Endodermal cell (in vitro differentiated cells): ENCODE data around the gene PIK3CA. TPM values are rescaled to one million over a fixed set of nuclear protein-coding genes. Genes with fewer than 3 reads are reported as not detected.
"Not testable (repeated sequence)": the region's sequence is repeated elsewhere in the genome, so short reads cannot be mapped to it uniquely, and the experiment has no call there.

Experiments
- DNase-seq: peaks from one replicate; pipeline ENCODE4 v3.0.0-alpha.2; 2017
- H3K27ac ChIP-seq: 2 replicates; pipeline ENCODE4 v1.5.1; 2013; ENCODE audit warnings: mild to moderate bottlenecking, low read depth, low read length, moderate library complexity
- H3K27me3 ChIP-seq: 2 replicates; pipeline ENCODE4 v1.6.1; 2013; ENCODE audit warnings: mild to moderate bottlenecking, low read length, moderate library complexity; ENCODE audit not compliant: insufficient read depth, control insufficient read depth, poor library complexity, severe bottlenecking
- H3K36me3 ChIP-seq: 2 replicates; pipeline ENCODE4 v1.7.0; 2013; ENCODE audit warnings: mild to moderate bottlenecking, low read length, moderate library complexity; ENCODE audit not compliant: control insufficient read depth, insufficient read depth
- H3K4me1 ChIP-seq: one replicate; pipeline ENCODE4 v1.7.0; 2013; ENCODE audit warnings: low read length; ENCODE audit not compliant: control insufficient read depth, insufficient read depth
- H3K4me3 ChIP-seq: 2 replicates; pipeline ENCODE4 v1.5.1; 2013; ENCODE audit warnings: mild to moderate bottlenecking, low read length, moderate library complexity
- H3K9ac ChIP-seq: 2 replicates; pipeline ENCODE4 v1.6.1; 2013; ENCODE audit warnings: mild to moderate bottlenecking, low read length, moderate library complexity; ENCODE audit not compliant: poor library complexity, severe bottlenecking; ENCODE audit errors: extremely low read depth
- H3K9me3 ChIP-seq: 2 replicates; pipeline ENCODE4 v1.6.1; 2013; ENCODE audit warnings: mild to moderate bottlenecking, low read length, moderate library complexity; ENCODE audit not compliant: control insufficient read depth
- H3K27ac Mint-ChIP-seq: 2 replicates; pipeline ENCODE4 v1.8.0; 2020; ENCODE audit warnings: mixed read lengths
- H3K27me3 Mint-ChIP-seq: 2 replicates; pipeline ENCODE4 v1.8.0; 2021; ENCODE audit warnings: mild to moderate bottlenecking, mixed read lengths; ENCODE audit not compliant: insufficient read depth
- H3K36me3 Mint-ChIP-seq: 2 replicates; pipeline ENCODE4 v1.8.0; 2020; ENCODE audit warnings: low read depth, mixed read lengths
- H3K4me1 Mint-ChIP-seq: 2 replicates; pipeline ENCODE4 v1.8.0; 2020; ENCODE audit warnings: mixed read lengths
- H3K4me3 Mint-ChIP-seq: 2 replicates; pipeline ENCODE4 v1.8.0; 2020; ENCODE audit warnings: mild to moderate bottlenecking, moderate library complexity, mixed read lengths
- H3K9me3 Mint-ChIP-seq: 2 replicates; pipeline ENCODE4 v1.8.0; 2020; ENCODE audit warnings: mild to moderate bottlenecking, mixed read lengths
- WGBS, 2 experiments: methylation state at CpG; one replicate each; pipeline versions ENCODE4 v1.1.5 to v1.1.7; 2013; ENCODE audit warnings: missing lambda C conversion rate in 2 of 2, mixed read lengths in 1 of 2; ENCODE audit not compliant: insufficient coverage in 1 of 2, insufficient read length in 1 of 2; 5-methylcytosine and 5-hydroxymethylcytosine counted together
- total RNA-seq, 2 donors: library from RNA; stranded (reverse); fragmentation: NEBNext Ultra II Directional in 1 of 2; extraction: Animal tissue kit (Norgen Biotek cat#: 25700) in 1 of 2; gene quantifications; 2 replicates in 1 of 2; 3 replicates in 1 of 2; pipeline ENCODE4 v1.2.1, GENCODE V29; 2021
- TF ChIP-seq, protein P1 (sequence below): fragments of 200-600 bp; sonication (generic); conservative IDR thresholded peaks from 2 replicates; pipeline ENCODE4 v1.5.0; 2021; ENCODE audit warnings: antibody characterized with exemption, mild to moderate bottlenecking

Gene PIK3CA
- total RNA-seq, 2 donors from 2014 or later, result 21.1 to 22.2 TPM

DNA sequence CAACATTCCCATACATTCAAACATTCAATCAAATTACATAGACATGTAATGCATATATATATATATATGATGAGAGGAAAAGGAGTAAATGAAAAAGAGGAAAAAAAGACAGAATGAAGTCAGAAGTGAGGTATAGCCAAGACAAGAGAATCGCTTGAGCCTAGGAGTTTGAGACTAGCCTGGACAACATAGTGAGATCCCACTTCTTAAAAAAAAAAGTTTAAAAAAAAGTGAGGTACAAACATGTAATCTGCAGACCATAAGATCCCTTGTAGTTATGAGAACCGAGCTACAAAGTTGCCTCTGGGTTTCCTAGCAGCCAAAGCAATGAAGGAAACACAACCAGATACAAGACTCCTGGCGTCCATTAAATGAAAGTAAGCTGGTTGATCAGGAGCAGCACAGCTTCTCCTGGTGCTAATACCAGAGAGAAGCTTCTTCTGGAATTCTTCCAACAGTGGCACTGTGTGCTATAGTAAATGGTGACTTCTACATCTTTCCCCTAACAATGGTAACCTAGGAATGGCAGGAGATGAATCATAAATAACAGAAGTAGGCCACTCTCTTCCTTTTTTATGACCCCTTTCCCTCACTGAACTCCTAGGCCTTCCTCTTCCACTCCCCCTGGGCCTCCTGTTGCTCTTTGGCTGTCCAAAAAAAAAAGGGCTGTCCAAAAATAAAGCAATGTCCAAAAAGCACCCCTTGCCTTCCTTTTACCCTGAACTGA lies 99.3 kb downstream of the PIK3CA start:
- Histone ChIP-seq H3K4me1 (no peaks in the 10 kb centered on the region), H3K9me3 (no peaks in the 10 kb centered on the region), H3K27ac (no peak overlapping the region), H3K9ac (no peak overlapping the region), H3K4me3 (no peak overlapping the region), H3K36me3 (no peaks in the 10 kb centered on the region), H3K27me3 (no peaks in the 10 kb centered on the region)
- no peaks in the 10 kb centered on the region for H3K9me3 Mint-ChIP-seq
- WGBS, 2 experiments, result 90 to 100% methylated on average over 2 to 3 of the region's 3 CpGs
- no peak overlapping the region for H3K4me3 Mint-ChIP-seq
- H3K27me3 Mint-ChIP-seq, result no peaks in the 10 kb centered on the region
- H3K27ac Mint-ChIP-seq, result no peak overlapping the region
- TF ChIP-seq, protein P1, sequence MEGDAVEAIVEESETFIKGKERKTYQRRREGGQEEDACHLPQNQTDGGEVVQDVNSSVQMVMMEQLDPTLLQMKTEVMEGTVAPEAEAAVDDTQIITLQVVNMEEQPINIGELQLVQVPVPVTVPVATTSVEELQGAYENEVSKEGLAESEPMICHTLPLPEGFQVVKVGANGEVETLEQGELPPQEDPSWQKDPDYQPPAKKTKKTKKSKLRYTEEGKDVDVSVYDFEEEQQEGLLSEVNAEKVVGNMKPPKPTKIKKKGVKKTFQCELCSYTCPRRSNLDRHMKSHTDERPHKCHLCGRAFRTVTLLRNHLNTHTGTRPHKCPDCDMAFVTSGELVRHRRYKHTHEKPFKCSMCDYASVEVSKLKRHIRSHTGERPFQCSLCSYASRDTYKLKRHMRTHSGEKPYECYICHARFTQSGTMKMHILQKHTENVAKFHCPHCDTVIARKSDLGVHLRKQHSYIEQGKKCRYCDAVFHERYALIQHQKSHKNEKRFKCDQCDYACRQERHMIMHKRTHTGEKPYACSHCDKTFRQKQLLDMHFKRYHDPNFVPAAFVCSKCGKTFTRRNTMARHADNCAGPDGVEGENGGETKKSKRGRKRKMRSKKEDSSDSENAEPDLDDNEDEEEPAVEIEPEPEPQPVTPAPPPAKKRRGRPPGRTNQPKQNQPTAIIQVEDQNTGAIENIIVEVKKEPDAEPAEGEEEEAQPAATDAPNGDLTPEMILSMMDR, result no peak
- H3K4me1 Mint-ChIP-seq, result no peaks in the 10 kb centered on the region
- no peak for DNase-seq
- H3K36me3 Mint-ChIP-seq, result peaks cover 30% of the 10 kb centered on the region

DNA sequence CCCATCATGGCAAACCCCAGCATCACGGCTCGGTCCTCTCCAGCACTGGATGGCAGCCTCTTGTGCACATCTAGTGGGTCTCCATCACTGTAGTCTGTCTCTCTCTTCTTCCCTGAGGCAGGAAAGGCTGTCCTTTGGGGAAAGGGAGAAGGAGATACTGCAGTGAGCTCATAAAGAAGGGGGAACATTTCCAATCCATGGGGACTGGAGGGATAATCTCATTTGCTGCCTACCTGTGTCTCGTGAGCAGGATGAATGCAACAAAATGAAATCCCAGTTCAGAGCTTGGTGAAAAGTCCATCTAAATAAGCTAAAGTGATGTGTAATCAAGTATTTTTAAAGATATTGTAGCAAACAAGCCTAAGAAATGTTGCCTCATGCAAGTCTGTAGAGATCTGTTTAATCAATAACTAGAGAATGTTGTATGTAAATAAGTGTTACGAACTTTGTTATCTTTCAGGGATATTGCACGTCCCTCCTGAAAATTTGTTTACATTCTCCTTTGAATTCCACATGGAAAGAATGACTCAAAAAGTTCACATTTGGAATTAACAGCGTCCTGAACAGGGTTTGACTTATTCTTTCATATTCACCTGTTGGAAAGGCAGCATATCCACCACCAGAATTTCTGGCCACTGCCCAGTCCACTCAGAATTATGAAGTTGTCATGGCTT lies 102.8 kb downstream of the PIK3CA start, which contains the start of gene KCNMB3:
TSS of gene KCNMB3 (minus strand) at position 312 of the 674 bp plus-strand sequence. CDS start at position 188, 124 bp downstream.
- Mint-ChIP-seq H3K4me3 (no peak within 1 kb of the TSS), H3K36me3 (peaks cover 27% of the 10 kb centered on the region), H3K9me3 (no peaks in the 10 kb centered on the region), H3K27me3 (no peaks in the 10 kb centered on the region), H3K4me1 (no peaks in the 10 kb centered on the region), H3K27ac (no peak within 1 kb of the TSS)
- H3K27me3 ChIP-seq, result no peaks in the 10 kb centered on the region
- no peaks in the 10 kb centered on the region for H3K9me3 ChIP-seq
- H3K27ac ChIP-seq, result no peak within 1 kb of the TSS
- H3K9ac ChIP-seq, result no peak within 1 kb of the TSS
- DNase-seq, result no peak
- TF ChIP-seq, protein P1, result no peak
- no peaks in the 10 kb centered on the region for H3K36me3 ChIP-seq
- no peaks in the 10 kb centered on the region for H3K4me1 ChIP-seq
- 92 to 95% methylated on average over 4 to 6 of the region's 6 CpGs for WGBS, 2 experiments
- no peak within 1 kb of the TSS for H3K4me3 ChIP-seq

DNA sequence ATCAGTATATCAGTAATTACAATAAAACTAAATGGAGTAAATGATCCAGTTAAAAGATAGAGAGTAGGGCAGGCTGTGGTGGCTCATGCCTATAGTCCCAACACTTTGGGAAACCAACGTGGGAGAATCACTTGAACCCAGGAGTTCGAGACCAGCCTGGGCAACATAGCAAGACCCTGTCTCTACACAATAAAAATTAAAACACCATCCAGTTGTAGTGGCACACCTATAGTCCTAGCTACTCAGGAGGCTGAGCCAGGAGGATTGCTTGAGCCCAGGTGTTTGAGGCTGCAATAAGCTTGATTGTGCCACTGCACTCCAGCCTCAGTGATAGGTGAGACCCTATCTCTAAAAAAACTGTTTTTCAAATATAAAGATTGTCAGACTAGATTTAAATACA lies 108.7 kb downstream of the PIK3CA start:
- H3K27ac ChIP-seq, result no peak overlapping the region
- no peak overlapping the region for H3K4me3 ChIP-seq
- peaks cover 4% of the 10 kb centered on the region for H3K27me3 ChIP-seq
- no peaks in the 10 kb centered on the region for H3K36me3 ChIP-seq
- Mint-ChIP-seq H3K9me3 (peaks cover 26% of the 10 kb centered on the region), H3K4me1 (no peaks in the 10 kb centered on the region), H3K36me3 (peaks cover 8% of the 10 kb centered on the region), H3K27ac (no peak overlapping the region), H3K27me3 (peaks cover 21% of the 10 kb centered on the region), H3K4me3 (no peak overlapping the region)
- WGBS, 2 experiments, result 88 to 100% methylated on average over 1 to 2 of the region's 2 CpGs
- H3K9ac ChIP-seq, result no peak overlapping the region
- TF ChIP-seq, protein P1, result no peak
- no peaks in the 10 kb centered on the region for H3K4me1 ChIP-seq
- no peak for DNase-seq
- peaks cover 8% of the 10 kb centered on the region for H3K9me3 ChIP-seq

DNA sequence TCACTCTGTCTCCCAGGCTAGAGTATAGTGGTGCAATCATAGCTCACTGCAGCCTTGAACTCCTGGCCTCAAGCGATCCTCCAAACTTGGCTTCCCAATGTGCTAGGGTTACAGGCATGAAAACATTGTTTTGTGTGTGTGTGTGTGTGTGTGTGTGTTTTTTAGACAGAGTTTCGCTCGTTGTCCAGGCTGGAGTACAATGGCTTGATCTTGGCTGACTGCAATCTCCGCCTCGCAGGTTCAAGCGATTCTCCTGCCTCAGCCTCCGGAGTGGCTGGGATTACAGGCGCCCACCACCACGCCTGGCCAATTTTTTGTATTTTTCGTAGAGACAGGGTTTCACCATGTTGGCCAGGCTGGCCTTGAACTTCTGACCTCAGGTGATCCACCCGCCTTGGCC lies 109.6 kb downstream of the PIK3CA start:
- not testable (repeated sequence) for H3K36me3 ChIP-seq, H3K27ac ChIP-seq, H3K27ac Mint-ChIP-seq, H3K4me1 ChIP-seq, DNase-seq, H3K4me3 ChIP-seq, H3K4me1 Mint-ChIP-seq, H3K9ac ChIP-seq, H3K9me3 ChIP-seq, H3K4me3 Mint-ChIP-seq, H3K27me3 ChIP-seq, H3K36me3 Mint-ChIP-seq
- H3K27me3 Mint-ChIP-seq, result peaks cover 21% of the 10 kb centered on the region
- peaks cover 26% of the 10 kb centered on the region for H3K9me3 Mint-ChIP-seq
- 92 to 95% methylated on average over 6 to 11 of the region's 11 CpGs for WGBS, 2 experiments
